Hematopoietic multipotent progenitor cell (in vitro differentiated cells): ENCODE data around the gene KIFC3. TPM values are rescaled to one million over a fixed set of nuclear protein-coding genes. Genes with fewer than 3 reads are reported as not detected.
"Not testable (repeated sequence)": the region's sequence is repeated elsewhere in the genome, so short reads cannot be mapped to it uniquely, and the experiment has no call there.

Experiments
- DNase-seq, 3 donors: peaks; one replicate each; pipeline ENCODE4 v3.0.0-alpha.2; 2011 to 2015; ENCODE audit warnings: low read depth in 2 of 3, low spot score in 2 of 3
- total RNA-seq: library from RNA; depleted of rRNA; stranded (reverse); fragments of >200 nt; gene quantifications from one replicate; pipeline ENCODE4 v1.2.3, GENCODE V29; 2012

KIFC3 gene
- total RNA-seq, 1 donor = 38.8 TPM

GRCh38 chr16:57791195-57791892 is 10.9 kb downstream of the KIFC3 start:
- DNase-seq = no peak

GRCh38 chr16:57788951-57789350 is 13.3 kb downstream of the KIFC3 start:
- no peak for DNase-seq

- no peak for DNase-seq
Measured at GRCh38 chr16:57788252-57788841, 13.9 kb downstream of the KIFC3 start.

GRCh38 chr16:57787519-57787905 is 14.8 kb downstream of the KIFC3 start:
- no peak for DNase-seq

- DNase-seq = no peak
Measured at GRCh38 chr16:57786632-57787518, 15.4 kb downstream of the KIFC3 start.

GRCh38 chr16:57785924-57786323 is 16.4 kb downstream of the KIFC3 start:
- DNase-seq = no peak

- DNase-seq = no peak
Measured at GRCh38 chr16:57785385-57785784, 16.9 kb downstream of the KIFC3 start.

- DNase-seq = no peak
Measured at GRCh38 chr16:57784334-57784733, 18.0 kb downstream of the KIFC3 start.

GRCh38 chr16:57783883-57784282 is 18.4 kb downstream of the KIFC3 start:
- DNase-seq = no peak

GRCh38 chr16:57783116-57783515 is 19.2 kb downstream of the KIFC3 start:
- no peak for DNase-seq

GRCh38 chr16:57782607-57783055 is 19.7 kb downstream of the KIFC3 start:
- not testable (repeated sequence) for DNase-seq

GRCh38 chr16:57781741-57782606 is 20.3 kb downstream of the KIFC3 start:
- DNase-seq = no peak

GRCh38 chr16:57781349-57781740 is 20.9 kb downstream of the KIFC3 start:
- no peak for DNase-seq

GRCh38 chr16:57779836-57780235 is 22.5 kb downstream of the KIFC3 start:
- not testable (repeated sequence) for DNase-seq

- no peak for DNase-seq
Measured at GRCh38 chr16:57778658-57779057, 23.6 kb downstream of the KIFC3 start.

GRCh38 chr16:57775661-57776469 is 26.4 kb downstream of the KIFC3 start:
- DNase-seq = no peak

GRCh38 chr16:57774705-57775285 is 27.5 kb downstream of the KIFC3 start:
- DNase-seq = no peak

GRCh38 chr16:57773655-57774295 is 28.5 kb downstream of the KIFC3 start:
- no peak for DNase-seq

GRCh38 chr16:57773019-57773418 is 29.3 kb downstream of the KIFC3 start:
- DNase-seq = no peak
